KMS-11 (cell line): ENCODE measurements around the gene CDK9.

Experiments used
- H2AFZ ChIP-seq: fragments of 200-600 bp; sonication (generic); 2 replicates; pipeline ENCODE4 v1.6.1; 2016; ENCODE audit warnings: antibody characterized with exemption, mixed run types, low read depth
- H3K27ac ChIP-seq: fragments of 200-600 bp; sonication (generic); 2 replicates; pipeline ENCODE4 v1.6.1; 2016; ENCODE audit warnings: mild to moderate bottlenecking, mixed run types
- H3K27me3 ChIP-seq: fragments of 200-600 bp; sonication (generic); 2 replicates; pipeline ENCODE4 v1.6.1; 2017; ENCODE audit warnings: mild to moderate bottlenecking, low read depth, mixed run types, moderate library complexity; ENCODE audit not compliant: insufficient read depth
- H3K36me3 ChIP-seq: fragments of 200-600 bp; sonication (generic); 2 replicates; pipeline ENCODE4 v1.6.1; 2017; ENCODE audit warnings: mild to moderate bottlenecking, mixed run types; ENCODE audit not compliant: insufficient read depth
- H3K4me1 ChIP-seq: fragments of 200-600 bp; sonication (generic); 2 replicates; pipeline ENCODE4 v1.6.1; 2016; ENCODE audit warnings: mild to moderate bottlenecking, low read depth, mixed run types; ENCODE audit not compliant: poor library complexity, severe bottlenecking
- H3K4me2 ChIP-seq: fragments of 200-600 bp; sonication (generic); 2 replicates; pipeline ENCODE4 v1.7.0; 2016; ENCODE audit warnings: mild to moderate bottlenecking, mixed run types
- H3K4me3 ChIP-seq: fragments of 200-600 bp; sonication (generic); IDR thresholded peaks from 2 replicates; pipeline ENCODE4 v1.6.1; 2017; ENCODE audit warnings: low read depth, low read length, mixed read lengths; ENCODE audit not compliant: insufficient read depth
- H3K79me2 ChIP-seq: fragments of 200-600 bp; sonication (generic); 2 replicates; pipeline ENCODE4 v1.6.1; 2016; ENCODE audit warnings: low read depth, mixed run types; ENCODE audit not compliant: insufficient read depth
- H3K9ac ChIP-seq: fragments of 200-600 bp; sonication (generic); 2 replicates; pipeline ENCODE4 v1.6.1; 2016; ENCODE audit warnings: mild to moderate bottlenecking, mixed run types
- H4K20me1 ChIP-seq: fragments of 200-600 bp; sonication (generic); 2 replicates; pipeline ENCODE4 v1.6.1; 2016; ENCODE audit warnings: mild to moderate bottlenecking, mixed run types; ENCODE audit not compliant: insufficient read depth
- CTCF ChIP-seq: fragments of 200-600 bp; sonication (generic); conservative IDR thresholded peaks from 2 replicates; pipeline ENCODE4 v1.6.1; 2017; ENCODE audit warnings: low read depth, mild to moderate bottlenecking, antibody characterized with exemption, low read length, moderate library complexity, mixed read lengths

The CDK9 gene

GRCh38 chr9:127817881-127818434, 32.1 kb downstream of the CDK9 start:
- H3K27me3 ChIP-seq: no peaks in the 10 kb centered on the region
- H3K9ac ChIP-seq: no peak overlapping the region
- H3K4me3 ChIP-seq: no peak overlapping the region
- TF ChIP-seq CTCF: no peak
- H3K4me2 ChIP-seq: no peak overlapping the region
- H3K27ac ChIP-seq: no peak overlapping the region
- no peaks in the 10 kb centered on the region for H4K20me1 ChIP-seq
- no peaks in the 10 kb centered on the region for H3K4me1 ChIP-seq
- H2AFZ ChIP-seq: no peak overlapping the region
- H3K36me3 ChIP-seq: no peaks in the 10 kb centered on the region
- H3K79me2 ChIP-seq: no peaks in the 10 kb centered on the region

GRCh38 chr9:127818574-127818973, 32.7 kb downstream of the CDK9 start:
- Histone ChIP-seq H3K4me2 (no peak overlapping the region), H3K4me1 (no peaks in the 10 kb centered on the region), H3K36me3 (no peaks in the 10 kb centered on the region), H3K4me3 (no peak overlapping the region), H3K9ac (no peak overlapping the region), H3K79me2 (no peaks in the 10 kb centered on the region), H4K20me1 (no peaks in the 10 kb centered on the region), H3K27me3 (no peaks in the 10 kb centered on the region), H2AFZ (no peak overlapping the region), H3K27ac (no peak overlapping the region)
- TF ChIP-seq CTCF: no peak

DNA sequence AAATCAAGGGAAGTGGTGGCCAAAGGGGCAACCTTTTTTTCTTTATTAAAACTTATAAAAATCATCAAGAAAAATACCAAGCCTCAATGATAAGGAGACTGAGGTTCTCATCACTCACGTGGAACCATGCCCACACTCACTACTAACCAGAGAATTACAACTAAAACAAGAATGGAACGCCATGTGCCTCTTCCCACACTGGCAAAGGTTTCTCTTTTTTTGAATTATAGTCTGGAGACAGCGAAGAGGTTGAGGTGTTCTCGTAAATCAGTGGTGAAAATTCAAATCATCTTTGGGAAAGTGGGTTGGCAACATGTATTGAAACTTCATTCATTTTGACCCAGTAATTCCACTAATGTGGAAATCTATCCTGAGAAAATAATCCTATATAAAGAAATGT, 36.3 kb downstream of the CDK9 start:
- Histone ChIP-seq H3K4me2 (no peak overlapping the region), H3K9ac (no peak overlapping the region), H3K4me1 (no peaks in the 10 kb centered on the region), H3K79me2 (no peaks in the 10 kb centered on the region), H3K27ac (no peak overlapping the region), H3K27me3 (no peaks in the 10 kb centered on the region), H3K36me3 (no peaks in the 10 kb centered on the region), H4K20me1 (no peaks in the 10 kb centered on the region), H2AFZ (no peak overlapping the region), H3K4me3 (no peak overlapping the region)
- TF ChIP-seq CTCF: no peak

DNA sequence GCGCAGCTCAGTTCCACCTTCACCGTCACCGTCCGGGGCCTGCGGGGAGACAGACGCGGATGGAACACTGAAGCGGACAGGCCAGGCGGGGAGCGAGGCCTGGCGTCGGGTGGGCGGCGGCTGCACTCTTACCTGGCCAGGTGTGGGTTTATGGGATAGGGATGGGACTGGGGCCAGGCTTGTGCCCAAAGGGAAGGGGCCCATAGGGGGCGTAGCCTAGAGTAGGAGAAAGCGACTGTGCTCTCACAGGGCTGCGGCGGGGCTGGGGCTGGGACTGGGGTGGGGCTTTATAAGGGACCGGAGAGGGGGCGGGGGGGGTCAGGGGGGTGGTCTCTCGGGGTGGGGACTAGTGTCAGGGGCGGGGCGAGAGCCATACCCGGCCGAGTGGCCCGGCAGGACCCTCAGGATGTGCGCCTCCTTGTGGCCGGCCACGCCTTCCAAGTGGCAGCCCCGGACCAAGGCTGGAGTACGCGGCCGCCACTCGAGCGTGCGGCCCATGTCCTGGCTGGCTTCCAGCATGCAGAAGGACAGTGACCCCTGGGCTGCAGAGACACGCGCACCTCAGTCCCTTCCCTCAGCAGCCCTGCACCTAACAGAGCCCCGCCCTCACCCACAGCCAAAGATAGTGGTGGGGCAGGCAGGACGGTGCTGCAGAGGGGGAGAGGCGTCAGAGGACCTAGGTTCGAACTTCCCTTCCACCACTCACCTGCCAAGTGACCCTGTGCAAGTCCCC, 39.7 kb downstream of the CDK9 start:
- H3K4me1 ChIP-seq: no peaks in the 10 kb centered on the region
- no peaks in the 10 kb centered on the region for H3K27me3 ChIP-seq
- no peaks in the 10 kb centered on the region for H3K36me3 ChIP-seq
- H3K4me2 ChIP-seq: no peak overlapping the region
- H2AFZ ChIP-seq: no peak overlapping the region
- no peak for TF ChIP-seq CTCF
- H3K27ac ChIP-seq: no peak overlapping the region
- no peak overlapping the region for H3K4me3 ChIP-seq
- no peaks in the 10 kb centered on the region for H3K79me2 ChIP-seq
- no peak overlapping the region for H3K9ac ChIP-seq
- H4K20me1 ChIP-seq: no peaks in the 10 kb centered on the region
